Muscle layer of duodenum (tissue), 2 donors: ENCODE measurements around the gene TIMELESS.

Source experiments
- H3K27ac ChIP-seq: one replicate; pipeline ENCODE4 v1.7.0; 2013; ENCODE audit warnings: mild to moderate bottlenecking, low read length
- H3K27me3 ChIP-seq: one replicate; pipeline ENCODE4 v1.7.0; 2013; ENCODE audit warnings: low read depth, mild to moderate bottlenecking, control low read depth, low read length
- H3K36me3 ChIP-seq, 2 donors: one replicate each; pipeline ENCODE4 v1.7.0; 2013; ENCODE audit warnings: low read length in 2 of 2, control low read depth in 1 of 2, mild to moderate bottlenecking in 1 of 2; ENCODE audit not compliant: insufficient read depth in 2 of 2, control insufficient read depth in 1 of 2
- H3K4me1 ChIP-seq, 2 donors: one replicate each; pipeline ENCODE4 v1.7.0; 2013; ENCODE audit warnings: low read length in 2 of 2, mild to moderate bottlenecking in 2 of 2, control low read depth in 1 of 2, moderate library complexity in 1 of 2; ENCODE audit not compliant: insufficient read depth in 2 of 2, control insufficient read depth in 1 of 2
- H3K4me3 ChIP-seq, 2 donors: one replicate each; pipeline ENCODE4 v1.7.0; 2013; ENCODE audit warnings: low read length in 2 of 2, low read depth in 1 of 2, mild to moderate bottlenecking in 1 of 2
- H3K9me3 ChIP-seq, 2 donors: one replicate each; pipeline ENCODE4 v1.7.0; 2013; ENCODE audit warnings: low read length in 2 of 2, control low read depth in 1 of 2, mild to moderate bottlenecking in 1 of 2; ENCODE audit not compliant: control insufficient read depth in 1 of 2
- donor health status: healthy.

TIMELESS gene

DNA sequence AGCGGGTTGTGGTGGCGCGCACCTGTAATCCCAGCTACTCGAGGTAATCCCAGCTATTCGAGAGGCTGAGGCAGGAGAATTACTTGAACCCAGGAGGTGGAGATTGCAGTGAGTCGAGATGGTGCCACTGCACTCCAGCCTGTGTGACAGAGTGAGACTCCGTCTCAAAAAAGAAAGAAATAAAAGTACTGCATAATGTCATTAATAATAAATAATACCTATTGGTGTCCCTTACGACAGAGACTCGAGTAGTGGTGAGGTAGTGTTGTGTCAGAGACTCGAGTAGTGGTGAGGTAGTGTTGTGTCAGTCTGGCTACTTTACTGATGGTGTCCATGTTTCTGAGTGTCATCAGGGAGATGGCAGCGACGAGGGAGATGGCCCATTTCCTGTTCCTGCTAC, 37.5 kb upstream of the TIMELESS start:
- H3K4me1 ChIP-seq = peaks cover 0 to 9% of the 10 kb centered on the region in 2 donors
- H3K36me3 ChIP-seq = no peaks in the 10 kb centered on the region
- no peak overlapping the region for H3K27ac ChIP-seq
- H3K9me3 ChIP-seq = no peaks in the 10 kb centered on the region
- H3K27me3 ChIP-seq = no peaks in the 10 kb centered on the region
- no peak overlapping the region for H3K4me3 ChIP-seq

DNA sequence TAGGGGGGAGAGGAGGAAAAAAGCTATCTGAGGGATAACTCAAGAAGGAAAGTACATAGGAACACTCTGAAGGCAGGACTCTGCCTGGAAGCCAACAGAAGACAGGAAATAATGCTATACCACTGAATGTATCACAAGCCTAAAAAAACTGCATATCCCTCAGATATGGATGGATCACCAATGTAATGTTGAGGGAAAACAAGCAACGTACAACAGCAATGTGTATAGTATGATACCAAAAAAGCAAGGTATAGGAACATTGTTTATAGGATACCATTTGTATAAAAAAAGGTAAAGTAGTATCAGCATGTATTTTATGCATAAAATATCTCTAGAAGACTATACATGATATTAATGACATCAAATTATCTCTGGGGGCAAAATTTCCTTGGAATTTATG, 35.3 kb upstream of the TIMELESS start:
- H3K27ac ChIP-seq = no peak overlapping the region

DNA sequence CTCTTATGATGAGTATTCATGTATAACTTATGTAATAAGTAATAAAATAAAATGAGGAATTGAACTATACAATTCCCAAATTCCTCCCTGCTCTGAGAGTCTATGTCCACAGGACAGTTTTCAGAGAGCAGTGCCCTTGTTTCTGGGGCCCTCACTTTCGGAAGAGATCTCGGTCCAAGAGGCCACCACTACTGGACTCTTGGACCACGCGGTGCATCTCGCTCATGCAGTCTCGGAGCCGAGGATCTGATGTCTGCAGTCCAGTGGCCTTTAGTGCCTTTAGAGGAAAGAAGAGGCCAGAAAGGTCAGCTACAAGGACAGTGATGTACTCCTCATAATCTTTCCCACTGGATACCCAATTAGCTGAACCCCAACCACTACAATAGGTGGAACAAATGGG, 30.4 kb upstream of the TIMELESS start:
- Histone ChIP-seq H3K9me3 (no peaks in the 10 kb centered on the region), H3K27ac (no peak overlapping the region), H3K36me3 (no peaks in the 10 kb centered on the region), H3K4me1 (no peaks in the 10 kb centered on the region), H3K4me3 (no peak overlapping the region), H3K27me3 (no peaks in the 10 kb centered on the region)

More for the DNA sequence above, 35.3 kb upstream of the TIMELESS start:
- Histone ChIP-seq H3K9me3 (no peaks in the 10 kb centered on the region), H3K36me3 (no peaks in the 10 kb centered on the region), H3K4me3 (no peak overlapping the region), H3K27me3 (no peaks in the 10 kb centered on the region), H3K4me1 (peaks cover 0 to 9% of the 10 kb centered on the region in 2 donors)

DNA sequence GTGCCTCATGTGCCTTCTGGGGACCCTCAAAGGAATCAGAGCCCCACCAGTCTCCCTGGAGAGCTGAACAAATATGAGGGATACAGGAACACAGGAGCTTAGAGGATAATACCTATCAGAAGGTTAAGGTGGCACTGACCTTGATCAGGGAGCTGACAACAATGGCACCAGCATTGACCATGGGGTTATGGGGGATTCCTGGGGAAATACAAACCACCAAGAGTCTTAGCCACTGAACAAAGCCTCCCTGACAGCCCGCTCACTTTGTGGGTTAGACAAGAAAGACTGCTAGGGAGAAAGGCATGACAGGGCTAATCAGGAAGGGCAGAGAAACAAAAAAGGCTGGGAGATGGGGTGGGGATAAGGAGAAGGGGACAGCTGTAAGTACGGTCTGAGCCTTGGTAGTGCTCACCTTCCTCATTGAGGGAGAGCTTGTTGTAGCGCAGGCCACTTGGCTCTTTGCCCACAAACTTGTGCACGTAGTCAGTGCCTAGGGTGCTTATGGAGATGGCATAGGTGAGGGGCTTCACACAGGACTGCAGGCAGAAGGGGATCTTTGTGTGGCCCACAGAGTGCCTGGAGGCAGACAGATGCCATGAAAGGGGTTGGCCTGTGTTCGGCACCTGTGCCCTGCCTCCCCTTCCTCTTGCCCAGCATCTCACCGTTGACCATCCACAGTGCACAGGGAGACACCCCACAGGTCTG, 28.4 kb upstream of the TIMELESS start:
- no peak overlapping the region for H3K4me3 ChIP-seq
- H3K27ac ChIP-seq = no peak overlapping the region
- no peaks in the 10 kb centered on the region for H3K4me1 ChIP-seq
- H3K27me3 ChIP-seq = no peaks in the 10 kb centered on the region
- no peaks in the 10 kb centered on the region for H3K9me3 ChIP-seq
- H3K36me3 ChIP-seq = no peaks in the 10 kb centered on the region

DNA sequence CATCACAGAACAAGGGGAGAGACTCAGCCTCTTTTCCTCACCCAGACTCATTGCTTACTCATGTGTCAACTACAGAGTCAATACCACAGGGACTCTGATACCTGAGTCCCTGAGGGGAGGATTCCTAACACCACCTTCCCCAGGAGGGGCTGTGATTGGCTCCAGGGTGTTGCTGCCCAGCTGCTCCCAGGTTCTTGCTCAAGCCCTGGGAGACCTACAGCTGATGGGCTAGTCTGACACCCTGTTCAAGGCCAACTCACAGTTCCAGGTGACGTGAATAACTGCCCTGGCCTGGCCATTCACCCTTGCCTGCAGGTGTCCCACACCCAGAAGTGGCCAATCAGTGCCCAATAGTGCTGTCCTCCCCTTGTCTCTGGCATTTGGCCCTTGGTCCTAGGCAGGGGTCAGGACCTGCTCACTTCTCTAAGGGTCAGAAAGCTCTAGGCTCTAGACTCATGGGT, 27.8 kb upstream of the TIMELESS start:
- Histone ChIP-seq H3K27ac (no peak overlapping the region), H3K27me3 (no peaks in the 10 kb centered on the region), H3K4me3 (no peak overlapping the region), H3K9me3 (no peaks in the 10 kb centered on the region), H3K4me1 (no peaks in the 10 kb centered on the region), H3K36me3 (no peaks in the 10 kb centered on the region)

DNA sequence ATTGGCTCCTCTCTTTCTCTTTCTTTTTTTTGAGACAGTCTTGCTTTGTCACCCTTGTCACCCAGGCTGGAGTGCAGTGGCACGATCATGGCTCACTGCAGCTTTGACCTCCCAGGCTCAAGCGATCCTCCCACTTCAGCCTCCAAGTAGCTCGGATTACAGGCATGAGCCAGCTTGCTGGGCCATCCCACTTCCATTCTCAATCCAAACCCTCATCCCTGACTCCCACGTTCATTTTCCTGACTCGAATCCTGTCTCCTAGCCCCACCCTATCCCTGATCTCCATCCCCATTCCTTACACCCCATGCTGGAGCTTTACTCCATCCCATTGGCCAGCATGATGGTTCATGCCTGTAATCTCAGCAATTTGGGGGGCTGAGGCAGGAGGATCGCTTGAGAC, 26.9 kb upstream of the TIMELESS start:
- Histone ChIP-seq H3K27me3 (no peaks in the 10 kb centered on the region), H3K36me3 (peaks cover 0 to 3% of the 10 kb centered on the region in 2 donors), H3K4me1 (no peaks in the 10 kb centered on the region), H3K27ac (no peak overlapping the region), H3K9me3 (no peaks in the 10 kb centered on the region), H3K4me3 (no peak overlapping the region)

DNA sequence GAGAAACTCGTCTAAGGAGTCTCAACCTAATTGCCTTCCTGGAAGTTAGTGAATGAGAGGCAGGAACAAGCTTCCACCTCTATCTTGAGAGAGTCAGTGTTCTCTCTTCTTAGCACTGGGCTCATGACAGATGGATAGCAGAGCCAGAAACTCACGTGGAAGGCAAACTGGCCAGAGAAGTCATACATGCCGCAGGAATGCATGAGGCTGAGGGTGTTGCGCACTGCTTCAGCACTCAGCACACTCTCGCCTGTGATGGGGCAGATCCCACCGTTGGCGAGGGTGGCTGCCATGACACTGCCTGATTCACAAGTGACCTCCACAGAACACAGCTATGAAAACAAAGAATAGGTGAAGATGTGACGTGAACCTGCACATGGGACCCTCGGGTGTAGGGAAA, 25.2 kb upstream of the TIMELESS start:
- Histone ChIP-seq H3K36me3 (peaks cover 0 to 3% of the 10 kb centered on the region in 2 donors), H3K27me3 (no peaks in the 10 kb centered on the region), H3K27ac (no peak overlapping the region), H3K9me3 (no peaks in the 10 kb centered on the region), H3K4me3 (no peak overlapping the region), H3K4me1 (peaks cover 4 to 6% of the 10 kb centered on the region in 2 donors)

DNA sequence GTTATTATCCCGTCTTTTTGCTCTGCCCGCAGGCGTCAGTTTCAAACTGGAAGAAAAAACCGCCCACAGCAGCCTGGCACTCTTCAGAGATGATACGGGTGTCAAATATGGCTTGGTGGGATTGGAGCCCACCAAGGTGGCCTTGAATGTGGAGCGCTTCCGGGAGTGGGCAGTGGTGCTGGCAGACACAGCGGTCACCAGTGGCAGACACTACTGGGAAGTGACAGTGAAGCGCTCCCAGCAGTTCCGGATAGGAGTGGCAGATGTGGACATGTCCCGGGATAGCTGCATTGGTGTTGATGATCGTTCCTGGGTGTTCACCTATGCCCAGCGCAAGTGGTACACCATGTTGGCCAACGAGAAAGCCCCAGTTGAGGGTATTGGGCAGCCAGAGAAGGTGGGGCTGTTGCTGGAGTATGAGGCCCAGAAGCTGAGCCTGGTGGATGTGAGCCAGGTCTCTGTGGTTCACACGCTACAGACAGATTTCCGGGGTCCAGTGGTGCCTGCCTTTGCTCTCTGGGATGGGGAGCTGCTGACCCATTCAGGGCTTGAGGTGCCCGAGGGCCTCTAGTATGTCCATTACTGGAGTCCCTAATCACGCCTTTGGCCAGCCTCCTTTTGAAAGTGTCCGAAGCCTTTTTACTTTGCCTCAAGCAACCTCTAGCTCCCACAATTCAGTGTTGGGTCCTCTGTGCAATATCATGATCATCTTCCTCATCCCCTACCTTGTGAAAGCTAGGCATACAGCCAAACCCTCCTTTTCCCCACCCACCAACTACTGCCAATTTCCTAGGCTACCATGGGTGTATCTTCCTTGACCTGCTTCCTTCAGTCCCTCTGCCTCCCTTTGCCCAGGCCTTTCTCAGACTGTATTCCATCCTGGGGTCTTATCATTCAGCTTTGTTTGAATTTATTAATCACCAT, 20.0 kb upstream of the TIMELESS start:
- Histone ChIP-seq H3K9me3 (no peaks in the 10 kb centered on the region), H3K27ac (peak overlapping the region; percentile 98), H3K4me3 (peak overlapping the region; percentile 88 to 99), H3K36me3 (peaks cover 0 to 3% of the 10 kb centered on the region in 2 donors), H3K4me1 (peaks cover 9 to 10% of the 10 kb centered on the region in 2 donors), H3K27me3 (no peaks in the 10 kb centered on the region)

DNA sequence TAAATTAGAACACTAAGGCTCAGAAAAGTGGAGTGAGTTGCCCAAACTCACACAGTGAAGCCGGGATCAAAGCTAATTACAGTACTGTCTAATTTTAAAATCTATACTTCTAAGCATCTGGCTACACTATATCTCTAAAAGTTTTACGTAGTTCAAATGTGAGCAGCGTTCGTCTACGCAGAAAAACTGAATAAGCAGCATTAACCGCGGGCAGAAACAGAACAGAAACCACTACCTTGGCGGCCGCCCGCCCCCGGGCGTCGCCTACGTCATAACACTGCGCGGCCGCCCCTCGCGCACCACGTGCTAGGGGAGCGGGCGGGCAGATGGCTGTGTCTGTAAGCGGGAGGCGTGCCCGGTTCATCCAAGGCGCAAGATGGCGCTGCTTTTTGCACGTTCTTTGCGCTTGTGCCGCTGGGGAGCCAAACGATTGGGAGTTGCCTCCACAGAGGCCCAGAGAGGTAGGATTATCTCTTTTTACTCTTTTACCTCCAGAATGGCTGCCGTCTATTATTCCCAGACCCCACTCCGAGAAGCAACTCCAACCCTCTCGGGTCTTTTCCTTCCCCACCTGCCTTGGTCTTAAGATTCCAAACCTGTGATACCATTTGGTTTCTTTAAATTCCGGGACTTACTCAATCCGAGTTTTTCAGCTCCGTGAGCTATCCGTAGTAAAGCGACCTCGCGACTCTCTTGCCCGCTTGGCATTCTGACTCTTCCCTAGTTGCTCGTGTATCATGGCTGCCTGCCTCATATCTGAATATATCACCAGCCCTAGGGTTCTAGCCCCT, 19.2 kb upstream of the TIMELESS start, which contains the start of gene SPRYD4:
TSS of gene SPRYD4 (plus strand) at position 363 of the 791 bp plus-strand sequence. CDS start at position 377, 14 bp downstream.
- no peaks in the 10 kb centered on the region for H3K9me3 ChIP-seq
- no peaks in the 10 kb centered on the region for H3K27me3 ChIP-seq
- peaks cover 9 to 10% of the 10 kb centered on the region in 2 donors for H3K4me1 ChIP-seq
- peak within 1 kb of the TSS; percentile 98 for H3K27ac ChIP-seq
- H3K4me3 ChIP-seq = peak within 1 kb of the TSS; percentile 88 to 99
- H3K36me3 ChIP-seq = peaks cover 0 to 3% of the 10 kb centered on the region in 2 donors

DNA sequence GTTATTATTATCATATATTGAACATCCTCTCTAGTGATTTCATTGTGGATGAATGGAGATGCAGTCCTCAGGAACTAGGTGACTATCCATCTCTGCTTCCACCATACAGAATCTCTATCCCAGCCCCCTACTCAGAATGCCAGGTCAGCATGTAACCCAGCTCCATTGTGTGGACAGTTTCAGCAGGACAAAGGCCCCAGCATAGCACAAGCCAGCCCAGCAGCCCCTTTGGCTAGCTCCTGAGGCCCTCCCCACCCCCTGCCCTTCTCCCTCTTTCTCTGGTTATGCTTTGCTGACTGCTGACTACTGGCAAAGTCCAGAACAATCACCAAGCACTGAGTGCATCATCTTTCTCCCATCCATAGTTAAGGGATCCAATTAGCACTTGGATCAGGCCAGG, 13.3 kb upstream of the TIMELESS start:
- Histone ChIP-seq H3K36me3 (no peaks in the 10 kb centered on the region), H3K27me3 (no peaks in the 10 kb centered on the region), H3K4me3 (no peak overlapping the region), H3K9me3 (no peaks in the 10 kb centered on the region), H3K4me1 (no peaks in the 10 kb centered on the region), H3K27ac (no peak overlapping the region)
